NCI-H128 (cell line): ENCODE data around the gene FAM20C.
"Not testable (repeated sequence)": the region's sequence is repeated elsewhere in the genome, so short reads cannot be mapped to it uniquely, and the experiment has no call there.

ENCODE experiments used
- DNase-seq: peaks from one replicate; lab custom pipeline; 2025; ENCODE audit not compliant: unreplicated experiment; lab: John Stamatoyannopoulos, UW

FAM20C gene

GRCh38 chr7:173209-173918 is 19.0 kb upstream of the FAM20C start:
- DNase-seq, result no peak

- DNase-seq, result no peak
These were observed 17.7 kb upstream of the FAM20C start for GRCh38 chr7:174716-175115.

GRCh38 chr7:175955-176354 is 16.4 kb upstream of the FAM20C start:
- DNase-seq, result no peak

DNA sequence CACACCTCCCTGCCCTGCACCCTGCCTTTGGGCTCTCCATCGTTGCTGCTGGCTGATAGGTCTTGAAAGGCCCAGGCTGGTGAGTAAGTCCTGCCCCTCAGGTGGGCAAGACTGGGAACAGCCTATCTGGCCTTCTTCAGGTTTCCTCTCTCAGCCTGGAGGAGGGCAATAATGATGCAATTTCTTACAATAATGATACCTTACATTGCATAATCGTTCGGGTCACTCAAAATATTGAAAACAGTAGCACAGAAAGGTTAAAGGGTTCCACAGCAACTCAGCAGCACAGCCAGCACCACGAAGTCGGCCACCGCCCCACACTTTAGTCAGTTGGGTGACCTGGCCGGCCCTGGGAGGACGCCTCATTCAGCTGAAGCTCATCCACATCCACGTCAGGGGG is 16.0 kb upstream of the FAM20C start:
- DNase-seq, result no peak

- DNase-seq, result no peak
These were observed 15.4 kb upstream of the FAM20C start for GRCh38 chr7:176786-177459.

GRCh38 chr7:178444-178843 is 13.9 kb upstream of the FAM20C start:
- no peak for DNase-seq

DNA sequence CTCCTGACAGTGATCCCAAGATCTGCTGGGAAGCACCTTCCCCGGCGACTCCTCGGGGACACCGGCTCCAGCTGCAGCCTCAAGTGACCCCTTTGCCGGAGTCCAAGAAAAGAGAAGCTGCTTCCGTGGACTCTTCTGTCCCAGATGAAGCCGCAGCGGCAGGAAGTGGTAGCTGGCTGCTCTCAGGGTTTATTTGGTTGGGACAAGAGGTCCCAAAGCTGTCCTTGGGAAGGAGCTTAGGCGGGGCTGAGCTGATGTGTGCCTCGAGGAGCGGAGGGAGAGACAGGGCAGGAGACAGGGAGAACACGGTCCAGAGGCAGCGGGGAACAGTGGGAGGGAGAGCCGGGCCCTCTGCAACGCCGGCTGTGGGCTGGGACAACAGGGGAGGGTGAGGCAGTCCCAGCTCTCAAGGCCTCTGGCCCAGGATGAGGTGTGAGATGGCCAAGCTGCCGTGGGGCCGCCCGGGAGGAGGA is 13.1 kb upstream of the FAM20C start:
- DNase-seq, result no peak

GRCh38 chr7:179948-180694 is 12.2 kb upstream of the FAM20C start:
- DNase-seq, result no peak

- DNase-seq, result no peak
These were observed 10.6 kb upstream of the FAM20C start for GRCh38 chr7:181738-182137.

- not testable (repeated sequence) for DNase-seq
These were observed 9.9 kb upstream of the FAM20C start for GRCh38 chr7:182502-182901.

DNA sequence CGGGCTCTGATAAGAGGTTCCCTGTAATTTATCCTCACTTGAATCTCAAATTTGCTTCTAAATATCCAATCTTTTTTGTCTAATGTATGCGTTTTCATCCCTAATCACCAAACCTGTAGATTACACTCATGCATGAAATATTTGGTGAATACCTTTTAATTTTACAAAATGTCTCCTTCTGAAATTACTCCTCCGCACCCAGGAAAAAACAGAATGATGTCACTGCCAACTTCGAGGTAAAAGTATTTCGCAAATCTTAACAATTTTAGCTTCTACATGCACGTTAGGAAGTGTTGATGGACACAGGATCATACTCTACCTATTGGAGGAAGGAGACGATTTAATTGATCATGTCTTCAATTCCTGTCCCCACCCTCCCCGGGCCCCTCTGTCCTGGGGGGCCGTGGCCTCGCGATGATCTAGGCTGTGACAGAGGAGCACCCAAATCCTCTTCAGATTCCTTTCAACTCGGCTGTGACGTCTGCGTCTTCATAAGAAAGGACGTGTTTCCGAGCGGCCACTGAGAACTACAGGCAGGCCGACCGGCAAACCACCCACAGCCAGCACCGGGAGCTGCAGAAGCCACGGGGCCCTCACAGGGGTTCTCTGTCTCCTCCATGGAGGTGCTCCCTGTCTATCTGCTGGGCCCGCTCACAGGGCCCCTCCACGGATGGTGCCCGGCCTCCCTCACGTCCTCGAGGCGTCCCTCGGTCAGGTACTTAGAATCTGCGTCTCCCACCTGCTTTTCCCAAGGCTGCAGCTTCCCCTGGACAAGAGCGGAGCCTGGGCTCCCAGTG is 8.7 kb upstream of the FAM20C start:
- DNase-seq, result no peak

DNA sequence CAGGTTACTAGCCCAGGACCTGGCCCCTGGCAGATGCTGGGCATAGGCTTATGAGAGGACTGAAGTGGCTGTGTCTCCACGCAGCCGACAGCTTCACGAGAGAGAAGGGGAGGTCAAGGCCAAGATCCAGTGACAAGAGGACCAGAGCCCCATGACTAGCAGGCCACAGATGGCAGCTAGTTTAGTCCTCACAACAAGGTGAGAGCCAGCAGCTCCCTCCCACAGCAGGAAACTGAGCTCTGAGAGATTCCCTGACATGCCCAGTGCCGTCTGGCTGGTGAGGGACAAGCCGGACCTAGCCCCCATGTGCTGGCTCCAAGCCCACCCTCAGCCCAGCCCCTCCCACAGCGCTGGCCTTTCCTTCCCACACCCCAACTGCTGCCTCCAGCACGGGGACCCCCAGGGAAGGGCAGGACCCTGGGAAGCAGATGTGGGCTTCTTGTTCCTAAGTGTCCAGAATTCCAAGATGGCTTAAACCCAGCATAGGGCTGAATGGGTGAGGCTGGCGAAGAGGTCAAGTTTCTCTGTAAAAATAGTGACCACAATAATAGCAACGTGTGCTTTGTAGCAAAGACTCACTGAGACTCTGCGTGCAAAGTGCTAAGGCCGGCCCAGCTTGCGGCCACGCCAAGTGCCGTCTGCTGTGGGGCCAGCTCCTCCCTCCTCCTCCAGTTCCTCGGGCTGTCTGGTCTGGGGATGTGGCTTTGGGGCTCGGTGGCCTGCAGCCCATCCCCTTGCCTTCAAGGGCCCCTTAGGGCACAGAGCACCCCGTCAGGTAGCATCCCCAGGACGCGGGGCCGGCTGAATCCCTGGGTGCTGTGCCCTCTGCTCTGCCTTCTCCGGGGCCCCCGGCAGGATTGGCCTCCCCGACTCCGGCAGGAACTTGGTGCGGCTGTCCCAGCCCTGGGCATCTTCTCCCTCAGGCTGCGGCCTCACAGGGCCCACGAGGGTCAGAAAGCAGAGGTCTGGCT is 7.8 kb upstream of the FAM20C start:
- no peak for DNase-seq

GRCh38 chr7:186516-187113 is 5.8 kb upstream of the FAM20C start:
- no peak for DNase-seq

DNA sequence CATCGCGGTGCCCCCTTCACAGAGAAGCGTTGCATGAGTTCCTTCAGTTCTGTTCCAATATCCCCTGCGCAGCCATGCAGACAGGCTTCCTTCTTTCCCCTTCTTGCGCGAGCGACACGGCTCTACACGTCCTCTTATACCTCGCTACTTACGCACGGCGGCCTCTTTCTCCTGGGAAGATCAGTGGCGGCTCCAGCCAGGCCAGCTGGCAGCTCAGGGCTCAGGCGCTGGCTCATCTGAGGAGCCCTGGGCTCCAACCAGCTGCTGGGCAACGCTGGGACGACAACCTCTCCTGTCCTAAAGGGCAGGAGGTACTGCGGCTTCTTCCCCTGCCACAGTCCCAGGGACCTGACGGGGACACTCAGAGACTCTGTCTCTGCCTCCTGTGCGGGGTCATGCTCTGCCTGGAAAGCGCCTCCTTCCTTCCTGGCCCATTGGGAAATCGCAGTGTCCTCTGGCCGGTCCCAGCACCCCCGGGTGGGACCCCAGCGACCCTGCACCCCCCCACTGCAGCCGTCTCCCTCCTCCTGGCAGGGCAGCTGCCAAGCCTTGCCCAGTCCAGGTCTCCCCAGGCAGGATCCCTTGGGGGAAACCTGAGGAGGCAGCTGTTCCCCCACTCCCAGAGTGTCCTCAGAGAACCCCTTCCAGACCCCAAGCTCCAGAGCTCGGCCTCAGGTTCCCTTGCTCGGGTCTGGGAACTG is 5.0 kb upstream of the FAM20C start:
- DNase-seq, result no peak

- no peak for DNase-seq
These were observed 4.2 kb upstream of the FAM20C start for GRCh38 chr7:188174-188573.

DNA sequence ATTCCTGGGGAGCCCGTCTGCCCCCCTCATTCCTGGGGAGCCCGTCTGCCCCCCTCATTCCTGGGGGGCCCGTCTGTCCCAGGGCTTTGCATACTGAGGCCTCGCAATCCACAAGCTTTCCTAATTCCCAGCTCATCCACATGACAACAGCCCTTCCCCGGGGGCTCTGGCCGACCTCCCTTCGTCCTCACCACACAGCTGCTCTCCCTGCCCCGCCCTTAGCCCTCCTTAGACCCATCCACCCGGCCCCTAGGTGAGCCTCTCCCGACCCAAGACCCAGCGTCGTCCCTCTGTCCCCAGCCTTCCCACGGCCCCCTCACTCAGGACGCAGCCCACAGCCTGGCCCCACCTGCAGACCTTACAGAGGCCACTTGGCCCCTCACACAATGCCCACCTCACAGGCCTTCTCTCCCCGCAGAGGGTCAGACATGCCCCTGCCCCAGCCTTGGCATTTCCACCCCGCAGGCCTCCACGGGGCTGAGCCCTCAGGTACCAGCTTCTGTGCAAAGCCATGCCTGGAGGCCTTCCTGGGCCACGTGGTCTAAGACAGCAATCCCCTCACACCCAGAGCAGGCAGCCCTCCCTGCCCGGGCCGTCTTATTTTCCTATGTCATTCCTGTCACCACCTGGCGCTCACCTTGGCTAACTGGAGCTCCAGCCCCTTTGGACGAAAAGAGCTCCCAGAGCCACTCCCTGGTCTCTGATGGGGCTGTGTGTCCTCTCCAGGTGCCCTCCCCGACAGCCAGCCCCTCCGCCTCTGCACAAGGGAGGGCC is 3.5 kb upstream of the FAM20C start:
- DNase-seq, result no peak

DNA sequence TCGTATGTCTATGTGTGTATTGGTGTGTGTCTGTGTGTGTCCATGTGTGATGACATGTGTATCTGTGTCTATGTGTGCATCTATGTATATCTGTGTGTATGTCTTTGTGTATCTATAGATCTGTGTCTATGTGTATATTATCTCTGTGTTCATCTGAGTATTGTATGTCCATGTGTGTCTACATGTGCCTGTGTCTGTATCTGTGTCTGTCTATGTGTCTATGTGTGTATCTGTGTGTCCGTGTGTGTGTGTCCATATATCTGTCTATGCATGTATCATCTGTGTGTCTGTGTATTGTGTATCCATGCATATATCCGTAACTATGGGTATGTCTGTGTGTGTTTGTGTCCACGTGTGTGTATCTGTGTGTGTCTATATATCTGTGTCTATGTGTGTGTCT is 2.7 kb upstream of the FAM20C start:
- DNase-seq, result no peak

DNA sequence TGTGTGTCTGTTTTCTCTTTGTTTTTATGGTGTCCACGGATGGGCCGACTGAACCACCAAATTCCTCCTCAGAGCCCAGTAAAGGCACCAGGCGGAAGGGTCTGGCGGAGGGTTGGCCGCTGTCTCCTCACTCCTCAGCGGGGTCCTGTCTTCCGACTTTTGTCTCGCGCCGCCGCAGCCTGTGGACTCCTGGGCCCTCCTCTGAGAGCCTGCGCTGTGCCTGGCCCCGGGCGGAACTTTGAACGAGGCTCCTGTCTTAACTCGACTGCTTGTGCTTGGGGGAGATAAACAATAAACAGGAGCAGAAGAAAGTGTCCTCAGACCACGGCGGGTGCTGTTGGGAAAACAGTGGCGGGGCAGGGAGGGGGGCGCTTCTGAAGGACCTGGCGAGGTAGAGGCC is 2.2 kb upstream of the FAM20C start:
- DNase-seq, result no peak
